ENCODE measurements around the gene MLN. TPM values are rescaled to one million over a fixed set of nuclear protein-coding genes. Genes with fewer than 3 reads are reported as not detected.

MLN gene
- total RNA-seq, 1 experiment from 2014 or later = not detected

- Histone ChIP-seq H3K23me2 (ENCODE audit: insufficient read length, low read depth, low read length, poor library complexity, severe bottlenecking) (peaks cover 8% of the 10 kb centered on the region), H2BK120ac (ENCODE audit: low read depth, low read length, poor library complexity, severe bottlenecking) (no peak overlapping the region), H2BK15ac (ENCODE audit: low read depth, low read length) (no peak overlapping the region), H3K9me3 (ENCODE audit: control insufficient read depth, low read depth, low read length) (no peaks in the 10 kb centered on the region), H3K4ac (ENCODE audit: low read depth, low read length) (no peak overlapping the region), H2AK5ac (ENCODE audit: insufficient read length, low read length) (no peak overlapping the region), H4K91ac (ENCODE audit: insufficient read length, low read depth, low read length) (no peak overlapping the region), H3K9ac (ENCODE audit: extremely low read depth, insufficient read length, low read length) (no peak overlapping the region), H3K14ac (ENCODE audit: insufficient read depth, low read length) (no peak overlapping the region), H2BK5ac (ENCODE audit: insufficient read length, low read length) (no peak overlapping the region), H2BK20ac (ENCODE audit: low read depth, low read length, poor library complexity, severe bottlenecking) (no peak overlapping the region), H2AFZ (ENCODE audit: low read length) (no peak overlapping the region), H3K4me1 (ENCODE audit: insufficient read depth, low read length) (peaks cover 28% of the 10 kb centered on the region; the same call in 1 of the 2 replicates), H3K27ac (ENCODE audit: insufficient read length, low read depth, low read length) (no peak overlapping the region), H3K56ac (ENCODE audit: insufficient read length, low read depth, low read length) (no peak overlapping the region), H3K23ac (ENCODE audit: insufficient read length, low read depth, low read length) (no peak overlapping the region), H3K27me3 (ENCODE audit: insufficient read depth, low read length) (no peaks in the 10 kb centered on the region), H3K79me2 (ENCODE audit: insufficient read depth, low read length) (peaks cover 9% of the 10 kb centered on the region; the same call in 1 of the 2 replicates), H4K20me1 (ENCODE audit: control insufficient read depth, insufficient read depth, insufficient read length) (no peaks in the 10 kb centered on the region), H3K4me2 (ENCODE audit: insufficient read depth, insufficient read length, low read length) (no peak overlapping the region), H3K18ac (ENCODE audit: insufficient read length, low read depth, low read length) (no peak overlapping the region), H4K5ac (ENCODE audit: insufficient read length, low read depth, low read length) (no peak overlapping the region), H3K79me1 (ENCODE audit: insufficient read depth, low read depth, low read length, poor library complexity, severe bottlenecking) (peaks cover 3% of the 10 kb centered on the region), H2BK12ac (ENCODE audit: insufficient read length, low read depth, low read length) (no peak overlapping the region), H3T11ph (ENCODE audit: low read length) (no peak overlapping the region), H4K8ac (replicated peaks; ENCODE audit: insufficient read length, low read depth, low read length) (no peak overlapping the region)
- H3K4me1 Mint-ChIP-seq = peaks cover 74 to 75% of the 10 kb centered on the region in 2 experiments
- no peaks in the 10 kb centered on the region for H3K9me3 Mint-ChIP-seq
- H3K4me3 Mint-ChIP-seq = peak overlapping the region; percentile 24 to 43; a peak in 3 of 5 replicates
- peaks cover 16 to 48% (median 45%) of the 10 kb centered on the region in 3 experiments; a peak in 6 of 7 replicates for H3K36me3 Mint-ChIP-seq (ENCODE audit: insufficient read depth in 1 of 3, low read depth in 3 of 3)
- DNase-seq = no peak
- TF ChIP-seq CTCF (conservative IDR thresholded peaks at IDR 0.05) = no peak
- no peaks in the 10 kb centered on the region for H3K27me3 Mint-ChIP-seq (ENCODE audit: low read depth)
- no CpG with 5 or more reads among the region's 3 CpGs for WGBS (ENCODE audit: extremely low coverage, insufficient read length, low lambda C conversion rate)
- H3K27ac Mint-ChIP-seq = peak overlapping the region in 2 of 3 experiments; percentile 61 to 76; a peak in 2 of 7 replicates
Measured at GRCh38 chr6:33785778-33786177, 18.0 kb downstream of the MLN start.

All from H9 (cell line).